Endothelial cell of umbilical vein (primary cell): ENCODE results near the gene UBE2H. TPM values are rescaled to one million over a fixed set of nuclear protein-coding genes. Genes with fewer than 3 reads are reported as not detected.

Experiments used
- BruUV-seq: library from RNA; stranded (reverse); fragments of 400-500 nt; replicated peaks from 2 replicates; lab custom pipeline; 2021; lab: Mats Ljungman, UMichigan
- CTCF ChIA-PET: fragments of 300-600, 350-600 bp; sonication (Branson Sonifier 250); formaldehyde crosslinking; loops from one replicate; lab custom pipeline; 2021; ENCODE audit warnings: antibody characterized with exemption, inconsistent platforms; lab: Charles Lee
- POLR2A ChIA-PET: fragments of 300-600, 350-600 bp; sonication (Branson Sonifier 250); formaldehyde crosslinking; loops from one replicate; lab custom pipeline; 2021; ENCODE audit warnings: antibody characterized with exemption, inconsistent platforms; lab: Charles Lee
- DNase-seq: peaks from one replicate; pipeline ENCODE4 v3.0.0-alpha.2; 2011; ENCODE audit warnings: low read depth, low spot score
- FAIRE-seq: peaks from 2 replicates; lab custom pipeline; 2011; peaks lifted over from hg19 to GRCh38; lab: Jason Lieb, UNC
- H2AFZ ChIP-seq: 2 replicates; pipeline ENCODE4 v1.6.0; 2012; ENCODE audit warnings: low read depth, low read length, control low read depth, inconsistent platforms
- H3K27ac ChIP-seq: 2 replicates; pipeline ENCODE4 v1.5.1; 2011; ENCODE audit warnings: low read depth, mild to moderate bottlenecking, control low read depth, low read length, moderate library complexity; ENCODE audit not compliant: insufficient read depth
- H3K27me3 ChIP-seq, 2 experiments: 2 replicates each; pipeline versions ENCODE4 v1.6.0 to v1.6.1; 2011; ENCODE audit warnings: low read length in 2 of 2, mixed read lengths in 1 of 2; ENCODE audit not compliant: control insufficient read depth in 2 of 2, insufficient read depth in 2 of 2
- H3K36me3 ChIP-seq, 2 experiments: 2 replicates in 1 of 2; 3 replicates in 1 of 2; pipeline ENCODE4 v1.5.1; 2011; ENCODE audit warnings: low read length in 2 of 2, mild to moderate bottlenecking in 1 of 2, moderate library complexity in 1 of 2; ENCODE audit not compliant: control insufficient read depth in 2 of 2, insufficient read depth in 2 of 2; ENCODE audit errors: extremely low read depth in 1 of 2
- H3K4me1 ChIP-seq: 3 replicates; pipeline ENCODE4 v1.5.1; 2011; ENCODE audit warnings: mild to moderate bottlenecking, low read length; ENCODE audit not compliant: control insufficient read depth, insufficient read depth; ENCODE audit errors: extremely low read depth
- H3K4me2 ChIP-seq: 2 replicates; pipeline ENCODE4 v1.6.1; 2011; ENCODE audit warnings: low read length, control low read depth, mixed read lengths; ENCODE audit not compliant: insufficient read depth
- H3K4me3 ChIP-seq, 3 experiments: fragments of 200-600 bp in 1 of 3; sonication (generic), shearing (Covaris generic) in 1 of 3; replicated peaks in 1 of 3; 2 replicates each; pipeline ENCODE4 v1.5.1; 2011 to 2016; ENCODE audit warnings: control low read depth in 3 of 3, low read length in 3 of 3, mild to moderate bottlenecking in 2 of 3, inconsistent platforms in 1 of 3, low read depth in 1 of 3, moderate library complexity in 1 of 3; ENCODE audit not compliant: insufficient read depth in 1 of 3
- H3K79me2 ChIP-seq: 2 replicates; pipeline ENCODE4 v1.6.0; 2012; ENCODE audit warnings: low read length, inconsistent platforms; ENCODE audit not compliant: control insufficient read depth, insufficient read depth
- H3K9ac ChIP-seq: replicated peaks from 2 replicates; pipeline ENCODE3; 2011; ENCODE audit warnings: low read length, control low read depth; ENCODE audit not compliant: insufficient read depth; ENCODE audit errors: extremely low read depth
- H3K9me1 ChIP-seq: replicated peaks from 3 replicates; pipeline ENCODE4 v1.6.0; 2011; ENCODE audit warnings: mild to moderate bottlenecking, low read length; ENCODE audit not compliant: control insufficient read depth, insufficient read depth; ENCODE audit errors: extremely low read depth
- H3K9me3 ChIP-seq: replicated peaks from 2 replicates; pipeline ENCODE4 v1.5.1; 2012; ENCODE audit warnings: low read length, inconsistent platforms; ENCODE audit not compliant: control insufficient read depth, insufficient read depth
- H4K20me1 ChIP-seq: replicated peaks from 2 replicates; pipeline ENCODE3; 2011; ENCODE audit warnings: mild to moderate bottlenecking, low read length; ENCODE audit not compliant: control insufficient read depth, insufficient read depth; ENCODE audit errors: extremely low read depth
- EZH2 ChIP-seq: IDR thresholded peaks from 2 replicates; pipeline ENCODE4 v1.6.1; 2012; ENCODE audit warnings: borderline replicate concordance, low read depth, mild to moderate bottlenecking, moderate library complexity, low read length, inconsistent platforms; ENCODE audit not compliant: severe bottlenecking
- FOS ChIP-seq: IDR thresholded peaks from 2 replicates; pipeline ENCODE4 v1.6.1; 2011; ENCODE audit warnings: mild to moderate bottlenecking, low read length, moderate library complexity, borderline replicate concordance; ENCODE audit not compliant: insufficient read depth
- GATA2 ChIP-seq: IDR thresholded peaks from 2 replicates; pipeline ENCODE4 v1.7.0; 2011; ENCODE audit warnings: low read depth, mild to moderate bottlenecking, moderate library complexity, mixed read lengths, low read length; ENCODE audit not compliant: insufficient read length, insufficient read depth
- JUN ChIP-seq: IDR thresholded peaks from 2 replicates; pipeline ENCODE4 v1.6.1; 2011; ENCODE audit warnings: borderline replicate concordance, low read depth; ENCODE audit not compliant: insufficient read length, insufficient read depth
- MYC ChIP-seq: IDR thresholded peaks from one replicate; pipeline ENCODE4 v1.6.1; 2011; ENCODE audit warnings: mild to moderate bottlenecking, low read depth, low read length
- POLR2A ChIP-seq: IDR thresholded peaks from 2 replicates; pipeline ENCODE4 v1.6.1; 2012; ENCODE audit warnings: low read depth, mild to moderate bottlenecking, control low read depth, low read length
- POLR2AphosphoS5 ChIP-seq: IDR thresholded peaks from 2 replicates; pipeline ENCODE4 v1.6.1; 2012; ENCODE audit warnings: low read depth, mild to moderate bottlenecking, control low read depth, low read length, moderate library complexity; ENCODE audit not compliant: insufficient read depth
- dilution Hi-C: fragments of 300-500 bp; cut with MboI; formaldehyde crosslinking; loops from one replicate; pipeline ENCODE4 v1.15.0; 2019; ENCODE audit warnings: low sequenced_read_pairs; ENCODE audit not compliant: extremely low pct_ligation_motif_present
- intact Hi-C: fragments of 100-400 bp; cut with micrococcal nuclease; formaldehyde crosslinking; loops from one replicate; pipeline ENCODE4 v1.10.0; 2022
- polyA plus RNA-seq, 4 experiments: library from polyadenylated mRNA; depleted of rRNA in 3 of 4; stranded (reverse) in 3 of 4; unstranded in 1 of 4; fragments of >200 nt; gene quantifications; 2 replicates each; pipeline versions ENCODE4 v1.2.1 to v1.2.3, GENCODE V29; 2011 to 2012; ENCODE audit warnings: missing spikeins in 1 of 4
- total RNA-seq: library from RNA; stranded (reverse); gene quantifications from 2 replicates; pipeline ENCODE4 v1.2.3, GENCODE V29; 2021
- TF ChIP-seq, protein P1 (sequence below), 2 donors: IDR thresholded peaks; 1 replicate in 1 of 2; 2 replicates in 1 of 2; pipeline ENCODE4 v1.5.1; 2011; ENCODE audit warnings: low read length in 2 of 2, mild to moderate bottlenecking in 2 of 2, moderate library complexity in 2 of 2, control low read depth in 1 of 2, inconsistent platforms in 1 of 2, low read depth in 1 of 2; ENCODE audit not compliant: insufficient read depth in 1 of 2; ENCODE audit errors: extremely low read depth in 1 of 2
- TF ChIP-seq, protein P2 (sequence below): IDR thresholded peaks from 2 replicates; pipeline ENCODE4 v1.6.1; 2011; ENCODE audit not compliant: insufficient read depth, insufficient read length

Gene UBE2H
- total and polyA plus RNA-seq, 2 donors (not counting 3 experiments of a cell fraction or from before 2014, with no cell fraction given) = 51.7 to 90.1 TPM

DNA sequence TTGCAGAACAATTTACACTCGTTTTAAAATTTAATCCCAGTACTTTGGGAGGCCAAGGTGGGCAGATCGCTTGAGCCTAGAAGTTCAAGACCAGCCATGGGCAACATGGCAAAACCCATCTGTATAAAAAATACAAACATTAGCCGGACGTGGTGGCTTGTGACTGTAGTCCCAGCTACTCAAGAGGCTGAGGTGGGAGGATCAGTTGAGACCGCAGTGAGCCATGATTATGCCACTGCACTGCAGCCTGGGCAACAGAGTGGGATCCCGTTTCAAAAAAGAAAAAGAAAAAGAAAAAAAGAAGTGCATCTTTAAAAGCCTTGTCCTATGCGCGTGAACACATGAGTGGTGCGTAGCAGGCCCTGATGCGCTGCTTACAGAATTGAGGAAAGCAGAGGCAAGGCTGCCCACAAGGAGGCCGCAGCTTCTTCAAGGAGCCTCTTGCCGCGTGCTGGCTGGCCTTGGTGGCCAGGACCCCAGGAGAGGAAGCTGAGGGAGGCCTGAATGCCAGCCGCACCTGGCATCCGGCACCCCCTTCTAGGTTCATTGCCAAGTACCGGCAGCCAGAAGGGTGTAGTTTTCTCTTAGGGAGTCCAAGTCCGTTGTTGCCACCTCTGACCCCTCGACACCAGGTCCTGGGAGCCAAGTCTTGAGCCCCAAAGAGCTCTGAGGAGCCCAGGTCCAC lies 124.5 kb downstream of the UBE2H start:
- ChIA-PET POLR2A (no interaction called here), CTCF (interaction anchor here (1.5 to 8.9 kb wide), 5 partner anchors 16 to 215 kb away, joined by 8 to 130 read pairs (median 9); no protein-coding TSS in a partner anchor)
- Histone ChIP-seq H3K9ac (no peak overlapping the region), H3K4me3 (no peak overlapping the region), H3K36me3 (peaks cover 0 to 13% of the 10 kb centered on the region in 2 experiments), H3K4me2 (no peak overlapping the region), H3K9me1 (no peaks in the 10 kb centered on the region), H3K79me2 (no peaks in the 10 kb centered on the region), H3K27me3 (no peaks in the 10 kb centered on the region), H3K27ac (no peak overlapping the region), H2AFZ (no peak overlapping the region), H3K4me1 (peaks cover 10% of the 10 kb centered on the region), H3K9me3 (no peaks in the 10 kb centered on the region), H4K20me1 (no peaks in the 10 kb centered on the region)
- intact Hi-C loops = loop anchor here (5.0 kb wide), 2 partner anchors 124 to 461 kb away; partner anchors contain the start of gene UBE2H
- BruUV-seq = no TSS peak
- TF ChIP-seq FOS (no peak), MYC (no peak), POLR2AphosphoS5 (no peak), EZH2 (no peak), POLR2A (no peak), JUN (no peak), GATA2 (no peak)
- TF ChIP-seq, protein P1, sequence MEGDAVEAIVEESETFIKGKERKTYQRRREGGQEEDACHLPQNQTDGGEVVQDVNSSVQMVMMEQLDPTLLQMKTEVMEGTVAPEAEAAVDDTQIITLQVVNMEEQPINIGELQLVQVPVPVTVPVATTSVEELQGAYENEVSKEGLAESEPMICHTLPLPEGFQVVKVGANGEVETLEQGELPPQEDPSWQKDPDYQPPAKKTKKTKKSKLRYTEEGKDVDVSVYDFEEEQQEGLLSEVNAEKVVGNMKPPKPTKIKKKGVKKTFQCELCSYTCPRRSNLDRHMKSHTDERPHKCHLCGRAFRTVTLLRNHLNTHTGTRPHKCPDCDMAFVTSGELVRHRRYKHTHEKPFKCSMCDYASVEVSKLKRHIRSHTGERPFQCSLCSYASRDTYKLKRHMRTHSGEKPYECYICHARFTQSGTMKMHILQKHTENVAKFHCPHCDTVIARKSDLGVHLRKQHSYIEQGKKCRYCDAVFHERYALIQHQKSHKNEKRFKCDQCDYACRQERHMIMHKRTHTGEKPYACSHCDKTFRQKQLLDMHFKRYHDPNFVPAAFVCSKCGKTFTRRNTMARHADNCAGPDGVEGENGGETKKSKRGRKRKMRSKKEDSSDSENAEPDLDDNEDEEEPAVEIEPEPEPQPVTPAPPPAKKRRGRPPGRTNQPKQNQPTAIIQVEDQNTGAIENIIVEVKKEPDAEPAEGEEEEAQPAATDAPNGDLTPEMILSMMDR (IDR thresholded peaks at IDR 0.05; ENCODE audit: extremely low read depth in 1 of 2, insufficient read depth in 1 of 2, low read depth in 1 of 2, low read length in 2 of 2) = no peak
- TF ChIP-seq, protein P2, sequence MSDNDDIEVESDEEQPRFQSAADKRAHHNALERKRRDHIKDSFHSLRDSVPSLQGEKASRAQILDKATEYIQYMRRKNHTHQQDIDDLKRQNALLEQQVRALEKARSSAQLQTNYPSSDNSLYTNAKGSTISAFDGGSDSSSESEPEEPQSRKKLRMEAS = no peak
- no peak for DNase-seq
- dilution Hi-C loops = no loop called here
- no peak for FAIRE-seq
